ENCODE results near the gene MID1. TPM values are rescaled to one million over a fixed set of nuclear protein-coding genes. Genes with fewer than 3 reads are reported as not detected.

The MID1 gene
- total RNA-seq, 1 donor from 2014 or later: 0.18 TPM

DNA sequence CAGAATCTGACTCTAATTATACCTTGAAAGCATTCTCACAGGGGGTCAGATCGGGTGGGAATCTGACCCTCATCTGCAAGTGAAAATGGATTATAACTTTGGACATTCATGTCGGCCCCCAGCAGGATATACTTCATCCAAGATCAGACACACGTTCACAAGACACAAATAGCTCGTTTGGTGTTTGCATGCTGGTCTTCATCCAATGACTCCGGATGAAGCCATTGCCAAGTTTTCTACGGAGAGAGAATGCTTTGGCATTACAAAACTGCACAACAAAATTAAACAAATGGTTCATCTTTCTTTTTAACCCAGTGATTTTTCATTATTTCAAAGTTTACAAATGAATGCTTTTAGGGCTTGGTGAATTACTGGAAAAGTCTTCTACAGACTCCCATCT, 105.5 kb downstream of the MID1 start:
- ChIA-PET CTCF (no interaction called here), POLR2A (no interaction called here)
- intact Hi-C loops (cut with micrococcal nuclease): no loop called here

DNA sequence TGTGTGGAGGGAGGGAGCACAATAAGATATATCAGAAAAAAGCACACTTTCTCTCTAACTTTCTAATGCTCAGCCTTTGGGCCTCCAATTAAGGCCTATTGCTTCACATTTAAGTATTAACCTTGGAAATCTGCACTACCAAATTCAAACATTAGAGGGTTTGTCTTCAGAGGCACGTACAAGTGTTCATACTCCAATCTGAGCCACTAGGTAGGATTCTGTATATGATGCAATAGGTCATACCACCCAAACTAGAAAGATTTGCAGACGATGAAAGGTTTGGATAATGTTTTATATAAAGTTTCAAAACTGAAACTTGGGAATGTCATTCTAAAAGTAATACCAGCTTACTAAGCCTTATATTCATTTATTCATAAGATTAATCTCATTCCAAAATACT, 106.4 kb downstream of the MID1 start:
- POLR2A ChIA-PET: no interaction called here
- no peak overlapping the region for H3K4me3 Mint-ChIP-seq
- TF ChIP-seq, protein P1, sequence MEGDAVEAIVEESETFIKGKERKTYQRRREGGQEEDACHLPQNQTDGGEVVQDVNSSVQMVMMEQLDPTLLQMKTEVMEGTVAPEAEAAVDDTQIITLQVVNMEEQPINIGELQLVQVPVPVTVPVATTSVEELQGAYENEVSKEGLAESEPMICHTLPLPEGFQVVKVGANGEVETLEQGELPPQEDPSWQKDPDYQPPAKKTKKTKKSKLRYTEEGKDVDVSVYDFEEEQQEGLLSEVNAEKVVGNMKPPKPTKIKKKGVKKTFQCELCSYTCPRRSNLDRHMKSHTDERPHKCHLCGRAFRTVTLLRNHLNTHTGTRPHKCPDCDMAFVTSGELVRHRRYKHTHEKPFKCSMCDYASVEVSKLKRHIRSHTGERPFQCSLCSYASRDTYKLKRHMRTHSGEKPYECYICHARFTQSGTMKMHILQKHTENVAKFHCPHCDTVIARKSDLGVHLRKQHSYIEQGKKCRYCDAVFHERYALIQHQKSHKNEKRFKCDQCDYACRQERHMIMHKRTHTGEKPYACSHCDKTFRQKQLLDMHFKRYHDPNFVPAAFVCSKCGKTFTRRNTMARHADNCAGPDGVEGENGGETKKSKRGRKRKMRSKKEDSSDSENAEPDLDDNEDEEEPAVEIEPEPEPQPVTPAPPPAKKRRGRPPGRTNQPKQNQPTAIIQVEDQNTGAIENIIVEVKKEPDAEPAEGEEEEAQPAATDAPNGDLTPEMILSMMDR (IDR thresholded peaks at IDR 0.05): no peak

More for the DNA sequence above, 105.5 kb downstream of the MID1 start:
- TF ChIP-seq, protein P1 (IDR thresholded peaks at IDR 0.05): no peak
- H3K4me3 Mint-ChIP-seq: no peak overlapping the region
- ATAC-seq (ENCODE audit: low read depth) (no peak), DNase-seq (no peak)
- H3K27me3 Mint-ChIP-seq: no peaks in the 10 kb centered on the region
- H3K4me1 Mint-ChIP-seq: no peaks in the 10 kb centered on the region
- no peak overlapping the region for H3K27ac Mint-ChIP-seq
- H3K36me3 Mint-ChIP-seq (ENCODE audit: low read depth): no peaks in the 10 kb centered on the region
- H3K9me3 Mint-ChIP-seq: no peaks in the 10 kb centered on the region

DNA sequence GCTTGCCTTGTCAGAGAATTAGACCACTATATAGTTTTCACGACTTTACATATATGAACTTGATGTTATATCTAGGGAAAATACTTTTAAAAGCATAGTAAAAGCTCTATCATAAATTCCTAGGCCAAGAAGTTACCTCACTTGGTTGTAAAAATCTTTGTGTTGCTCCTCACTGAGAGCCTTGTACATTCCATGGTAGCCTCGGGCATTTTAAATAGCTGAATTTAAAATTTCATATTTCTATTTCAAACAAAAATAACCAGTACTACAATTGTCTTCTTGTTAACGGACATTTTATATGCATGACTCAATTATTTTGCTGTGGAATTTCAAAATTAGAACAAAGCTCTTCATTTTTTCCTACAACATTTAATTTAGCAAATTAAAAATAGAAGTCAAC, 107.6 kb downstream of the MID1 start:
- CTCF ChIA-PET: no interaction called here
- H3K27me3 Mint-ChIP-seq: no peaks in the 10 kb centered on the region
- POLR2A ChIA-PET: no interaction called here
- intact Hi-C loops (cut with micrococcal nuclease): no loop called here
- H3K36me3 Mint-ChIP-seq (ENCODE audit: low read depth): no peaks in the 10 kb centered on the region
- no peak overlapping the region for H3K27ac Mint-ChIP-seq
- DNase-seq (no peak), ATAC-seq (ENCODE audit: low read depth) (no peak)
- no peaks in the 10 kb centered on the region for H3K4me1 Mint-ChIP-seq
- H3K4me3 Mint-ChIP-seq: no peak overlapping the region
- no peaks in the 10 kb centered on the region for H3K9me3 Mint-ChIP-seq
- TF ChIP-seq, protein P1 (IDR thresholded peaks at IDR 0.05): no peak

More for the DNA sequence above, 106.4 kb downstream of the MID1 start:
- no peaks in the 10 kb centered on the region for H3K4me1 Mint-ChIP-seq
- H3K36me3 Mint-ChIP-seq (ENCODE audit: low read depth): no peaks in the 10 kb centered on the region
- intact Hi-C loops (cut with micrococcal nuclease): no loop called here
- no peaks in the 10 kb centered on the region for H3K9me3 Mint-ChIP-seq
- no peak for DNase-seq
- H3K27ac Mint-ChIP-seq: no peak overlapping the region
- CTCF ChIA-PET: no interaction called here
- H3K27me3 Mint-ChIP-seq: no peaks in the 10 kb centered on the region
- no peak for ATAC-seq (ENCODE audit: low read depth)

DNA sequence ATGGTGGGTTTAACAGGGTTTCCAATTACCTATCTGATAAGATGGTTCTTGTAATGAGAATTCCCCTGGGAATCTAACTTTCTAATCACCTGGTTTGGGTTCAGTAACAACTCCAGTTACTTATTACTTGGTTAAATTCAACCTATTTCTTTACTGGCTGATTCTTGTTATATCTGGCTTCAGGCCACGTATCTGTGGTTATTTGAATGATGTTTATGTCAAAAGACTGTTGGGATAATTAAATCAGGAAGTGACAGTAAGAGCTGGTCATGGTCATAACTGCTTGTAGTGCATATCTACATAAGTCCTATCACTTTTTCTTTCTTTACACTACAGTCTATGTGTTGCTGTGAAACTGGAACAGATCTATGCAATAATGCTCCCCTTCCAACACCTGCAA, 108.1 kb downstream of the MID1 start:
- Mint-ChIP-seq H3K27ac (no peak overlapping the region), H3K9me3 (no peaks in the 10 kb centered on the region), H3K36me3 (ENCODE audit: low read depth) (no peaks in the 10 kb centered on the region), H3K4me3 (no peak overlapping the region), H3K4me1 (no peaks in the 10 kb centered on the region), H3K27me3 (no peaks in the 10 kb centered on the region)
- TF ChIP-seq, protein P1 (IDR thresholded peaks at IDR 0.05): no peak
- ATAC-seq (ENCODE audit: low read depth) (no peak), DNase-seq (no peak)
- POLR2A ChIA-PET: no interaction called here
- intact Hi-C loops (cut with micrococcal nuclease): no loop called here
- CTCF ChIA-PET: no interaction called here

DNA sequence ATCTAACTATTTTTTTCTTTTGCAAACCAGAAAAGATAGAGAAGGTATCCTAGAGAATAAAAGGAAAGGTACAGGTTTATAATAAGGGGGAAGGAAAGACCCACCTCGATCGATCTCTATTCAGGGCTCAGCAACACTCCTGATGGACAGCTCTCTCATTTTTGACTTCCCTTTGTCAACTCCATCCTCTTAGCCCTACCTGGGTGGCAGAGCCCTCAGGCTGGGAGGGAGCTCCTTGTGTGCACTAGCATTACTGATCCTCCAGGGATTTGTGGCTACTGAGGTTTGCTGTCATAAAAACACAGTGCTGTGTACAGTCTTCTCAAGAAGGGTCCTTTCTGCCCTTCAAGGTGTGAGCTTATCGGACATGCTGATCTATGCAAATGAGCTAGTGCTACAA, 111.0 kb downstream of the MID1 start:
- TF ChIP-seq, protein P1 (IDR thresholded peaks at IDR 0.05): no peak
- H3K27me3 Mint-ChIP-seq: peaks cover 2% of the 10 kb centered on the region
- H3K4me3 Mint-ChIP-seq: no peak overlapping the region
- ATAC-seq (ENCODE audit: low read depth) (no peak), DNase-seq (no peak)
- ChIA-PET CTCF (no interaction called here), POLR2A (no interaction called here)
- intact Hi-C loops (cut with micrococcal nuclease): no loop called here
- H3K9me3 Mint-ChIP-seq: no peaks in the 10 kb centered on the region
- H3K4me1 Mint-ChIP-seq: no peaks in the 10 kb centered on the region
- no peaks in the 10 kb centered on the region for H3K36me3 Mint-ChIP-seq (ENCODE audit: low read depth)
- no peak overlapping the region for H3K27ac Mint-ChIP-seq
